HG02973 (cell line): Measurements from ENCODE around the gene FITM1.

ENCODE experiments used
- ATAC-seq: cut with Tn5 transposase; IDR thresholded peaks from one replicate; pipeline ENCODE4 v1.9.1; 2021; ENCODE audit warnings: moderate library complexity; ENCODE audit not compliant: unreplicated experiment

FITM1 gene, protein sequence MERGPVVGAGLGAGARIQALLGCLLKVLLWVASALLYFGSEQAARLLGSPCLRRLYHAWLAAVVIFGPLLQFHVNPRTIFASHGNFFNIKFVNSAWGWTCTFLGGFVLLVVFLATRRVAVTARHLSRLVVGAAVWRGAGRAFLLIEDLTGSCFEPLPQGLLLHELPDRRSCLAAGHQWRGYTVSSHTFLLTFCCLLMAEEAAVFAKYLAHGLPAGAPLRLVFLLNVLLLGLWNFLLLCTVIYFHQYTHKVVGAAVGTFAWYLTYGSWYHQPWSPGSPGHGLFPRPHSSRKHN

DNA sequence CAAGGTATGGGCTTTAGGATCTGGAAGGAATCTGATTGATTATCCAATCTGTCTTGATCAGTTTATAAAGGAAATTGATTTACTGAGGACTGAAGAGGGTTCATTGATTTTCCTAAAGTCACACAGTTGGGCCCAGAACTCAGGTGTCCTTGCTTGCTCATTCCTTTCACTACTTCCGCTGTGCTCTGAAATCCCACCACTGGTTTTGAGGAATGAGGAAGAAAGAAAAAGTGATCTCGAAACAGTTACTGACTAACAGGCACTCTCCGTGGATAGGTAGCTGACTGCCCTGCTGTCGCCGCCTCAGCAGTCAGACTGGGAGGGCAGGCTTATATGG is at the start of gene FITM1:
FITM1 (plus strand) TSS at position 280 of the 337 bp plus-strand sequence. CDS start 905 bp downstream, outside the sequence.
- no peak for ATAC-seq

DNA sequence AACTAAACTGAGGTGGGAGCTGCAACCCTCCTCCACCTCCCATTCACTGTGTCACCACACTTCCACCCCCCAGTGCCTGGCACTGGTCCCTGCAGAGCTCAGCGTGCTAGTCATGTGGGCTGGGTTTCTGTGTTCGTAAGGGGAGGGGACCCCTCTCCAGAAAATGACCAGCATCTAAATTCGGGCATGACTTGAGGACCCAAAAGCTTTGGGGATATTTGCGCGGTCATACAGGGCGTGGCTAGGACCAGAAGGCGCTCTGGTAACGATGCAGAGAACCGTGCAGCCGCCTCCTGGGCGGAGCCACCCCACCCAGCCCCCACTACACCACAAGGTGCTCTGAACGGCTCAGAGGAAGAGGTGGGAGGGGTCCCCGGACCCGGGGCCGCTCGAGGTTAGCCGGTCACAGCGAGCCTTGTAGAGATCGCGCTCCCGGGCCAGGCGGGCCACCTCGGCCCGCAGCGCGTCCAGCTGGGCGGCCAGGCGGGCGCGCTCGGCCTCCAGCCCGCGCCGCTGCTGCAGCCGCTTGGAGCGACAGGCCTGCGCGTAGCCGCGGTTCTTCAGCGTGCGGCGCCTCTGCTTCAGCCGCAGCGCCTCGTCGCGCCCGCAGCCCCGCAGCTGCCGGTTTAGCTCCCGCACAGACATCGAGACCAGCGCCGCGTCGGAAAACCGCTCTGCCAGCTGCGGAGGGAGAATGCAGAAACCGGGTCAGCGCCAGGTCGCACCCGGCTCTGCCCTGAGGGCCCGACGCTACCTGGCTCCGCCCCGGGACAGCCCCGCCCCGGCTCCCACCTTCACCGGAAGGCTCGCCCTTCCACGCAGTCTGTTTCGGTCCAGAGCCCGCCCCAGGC is 49.3 kb upstream of the FITM1 start:
- ATAC-seq, result peak; percentile 86

DNA sequence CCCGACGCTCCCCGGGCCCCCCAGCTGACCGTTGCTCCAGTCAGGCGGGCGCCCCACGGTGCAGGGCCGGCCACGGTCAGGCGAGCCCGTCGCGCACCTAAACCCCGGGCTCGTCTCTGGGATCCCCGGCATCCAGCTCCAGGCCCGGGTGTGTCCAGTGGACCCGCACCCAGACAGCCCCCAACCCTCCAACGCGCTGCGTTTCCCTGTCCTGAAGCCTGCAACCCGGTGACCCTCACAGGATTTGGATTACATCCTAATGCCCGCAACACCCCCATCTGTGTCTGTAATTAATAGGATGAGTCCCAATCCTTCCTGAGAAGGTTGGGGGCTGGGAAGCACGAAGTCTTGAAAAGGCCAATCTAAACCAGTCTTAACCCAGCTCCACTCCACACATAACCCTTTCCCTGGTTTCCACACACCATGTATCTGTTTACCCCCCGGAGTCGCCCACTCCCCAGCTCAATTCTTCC is 48.7 kb upstream of the FITM1 start:
- no peak for ATAC-seq

DNA sequence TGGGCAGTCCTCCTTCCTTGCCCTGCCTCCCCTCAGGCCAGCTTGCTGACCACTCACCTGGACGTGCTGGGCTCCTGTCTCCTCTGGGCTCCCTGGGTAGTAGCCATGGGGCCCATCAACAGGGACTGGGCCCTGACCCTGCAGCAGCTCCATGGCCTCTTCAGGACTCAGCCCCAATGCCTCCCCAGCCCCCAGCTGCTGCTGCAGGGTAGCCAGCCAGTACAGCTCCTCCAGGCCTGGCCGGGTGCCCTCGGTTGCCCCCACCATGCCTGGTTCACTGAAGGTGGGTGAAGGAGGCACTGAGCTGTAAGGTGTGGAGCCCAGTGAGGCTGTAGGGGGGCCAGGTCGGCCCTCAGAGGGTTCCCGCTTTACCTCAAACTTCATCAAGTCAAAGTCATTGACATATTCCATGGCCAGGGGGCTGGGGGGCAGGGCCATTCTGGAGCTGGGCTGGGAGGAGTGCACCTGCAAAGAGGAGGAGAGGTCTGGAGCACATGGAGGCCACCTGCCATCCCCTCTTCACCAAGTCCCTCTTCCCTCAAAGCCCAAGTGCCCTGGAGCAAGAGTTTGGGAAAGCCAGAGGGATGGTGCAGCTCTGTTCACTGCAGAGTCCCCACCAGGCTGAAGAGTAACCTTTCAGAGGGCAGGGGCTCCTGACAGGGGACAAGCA is 47.9 kb upstream of the FITM1 start:
- ATAC-seq, result no peak

DNA sequence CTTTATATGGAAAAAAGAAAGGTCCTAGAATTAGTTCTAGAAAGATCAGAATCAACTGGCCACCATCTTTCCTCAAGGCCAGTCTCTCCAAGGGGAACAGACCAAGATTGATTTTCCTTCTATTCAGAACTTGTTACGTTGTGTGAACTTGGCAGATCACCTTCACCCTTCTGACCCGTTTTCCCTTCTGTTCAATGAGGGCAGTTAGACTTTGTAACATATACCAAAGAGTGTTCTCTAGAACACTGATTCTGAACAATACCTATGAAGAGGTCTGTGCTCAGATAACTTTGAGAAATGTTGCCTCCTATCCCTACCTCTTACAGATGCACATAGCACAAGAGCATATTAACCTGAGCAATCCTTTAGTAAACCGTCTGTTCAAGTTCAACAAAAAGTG is 47.0 kb upstream of the FITM1 start:
- no peak for ATAC-seq

DNA sequence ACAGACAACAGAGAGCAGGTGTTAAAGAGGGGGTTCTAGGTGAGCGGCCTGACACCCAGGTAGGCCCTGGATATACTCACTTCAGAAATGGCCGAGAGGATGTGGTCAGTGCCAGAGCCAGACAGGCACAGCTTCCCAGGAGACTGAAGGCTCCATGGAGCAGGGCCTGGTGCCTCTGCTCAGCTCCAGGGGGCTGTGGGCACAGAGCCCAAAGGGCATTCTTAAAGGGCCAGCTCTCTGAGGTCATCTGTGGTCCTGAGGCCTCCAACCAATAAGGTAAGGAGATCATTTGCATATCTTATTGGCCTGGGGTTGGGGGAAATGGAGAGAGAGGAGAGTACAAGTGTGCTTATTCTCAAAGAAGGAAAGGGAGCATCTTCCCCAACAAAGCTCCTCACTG is 46.0 kb upstream of the FITM1 start:
- no peak for ATAC-seq

DNA sequence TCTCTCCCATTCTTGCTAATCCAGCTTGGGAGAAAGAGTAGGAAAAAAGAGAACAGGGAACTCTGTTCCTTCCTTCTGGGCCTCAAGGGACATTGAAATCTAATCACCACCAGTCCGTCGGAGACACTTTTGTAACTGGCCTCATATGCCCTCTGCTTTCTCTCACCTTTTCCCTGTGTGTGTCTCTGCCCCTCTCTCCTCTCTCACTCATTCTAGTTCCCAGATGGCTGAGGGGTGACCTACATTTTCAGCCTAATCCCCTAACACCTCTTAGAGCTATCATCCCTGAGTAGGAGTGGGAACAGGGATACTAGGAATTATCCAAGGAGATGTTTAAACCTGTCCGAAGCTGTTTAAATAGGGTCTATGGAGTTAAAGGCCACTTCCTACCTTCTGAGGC is 45.2 kb upstream of the FITM1 start:
- no peak for ATAC-seq

DNA sequence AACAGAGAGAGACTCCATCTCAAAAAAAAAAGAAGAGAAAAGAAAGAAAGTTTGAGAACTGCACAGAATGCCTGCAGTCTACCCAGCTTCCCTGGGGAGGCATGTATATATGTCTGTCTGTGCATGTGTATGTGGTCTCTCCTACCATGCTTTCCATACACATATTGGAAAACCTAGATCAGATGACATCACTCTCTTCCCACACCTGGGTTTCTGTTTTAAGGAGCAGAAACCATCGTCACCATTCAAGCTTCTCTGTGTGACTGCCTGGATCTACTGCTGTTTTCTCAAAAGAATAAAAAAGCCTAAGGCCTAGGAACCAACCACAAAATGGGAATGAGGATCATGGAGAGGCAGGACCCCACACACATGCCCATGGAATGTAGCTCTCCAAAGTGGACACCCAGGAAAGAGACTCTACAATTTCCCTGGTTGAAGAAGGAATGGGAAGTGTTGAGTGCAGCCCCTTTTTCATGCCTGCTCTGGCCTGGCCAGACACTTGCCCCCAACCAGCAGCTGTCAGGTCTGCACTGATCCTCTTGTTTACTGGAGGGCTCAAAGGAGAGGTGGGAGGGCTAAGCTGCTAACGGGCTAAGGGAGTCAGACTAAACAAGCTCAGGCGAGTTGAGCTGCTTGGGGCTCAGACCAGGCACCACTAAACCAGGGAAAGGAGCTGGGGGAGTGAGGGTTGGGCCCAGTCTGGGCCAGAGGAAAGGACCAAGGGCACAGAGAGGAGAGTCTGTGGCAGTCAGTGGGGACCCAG is 44.1 kb upstream of the FITM1 start:
- ATAC-seq, result no peak

DNA sequence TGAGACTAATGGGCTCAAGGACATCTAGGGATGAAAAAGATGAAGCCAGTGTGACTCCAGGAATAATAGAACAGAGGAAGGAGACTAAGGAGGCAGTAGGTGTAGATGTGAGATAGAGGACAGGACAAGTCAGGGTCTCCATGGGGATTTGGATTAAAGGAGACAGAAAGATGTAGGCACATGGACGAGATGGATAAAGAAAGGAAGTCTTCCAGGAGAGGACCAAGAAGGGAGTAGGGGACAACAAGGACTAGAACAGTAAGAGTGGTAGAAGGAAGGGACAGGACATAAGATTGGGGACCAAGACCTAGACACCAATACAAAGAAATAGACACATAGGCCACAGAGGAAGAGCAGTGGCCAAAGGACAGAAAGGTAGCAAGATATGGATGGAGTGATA is 43.5 kb upstream of the FITM1 start:
- ATAC-seq, result no peak

DNA sequence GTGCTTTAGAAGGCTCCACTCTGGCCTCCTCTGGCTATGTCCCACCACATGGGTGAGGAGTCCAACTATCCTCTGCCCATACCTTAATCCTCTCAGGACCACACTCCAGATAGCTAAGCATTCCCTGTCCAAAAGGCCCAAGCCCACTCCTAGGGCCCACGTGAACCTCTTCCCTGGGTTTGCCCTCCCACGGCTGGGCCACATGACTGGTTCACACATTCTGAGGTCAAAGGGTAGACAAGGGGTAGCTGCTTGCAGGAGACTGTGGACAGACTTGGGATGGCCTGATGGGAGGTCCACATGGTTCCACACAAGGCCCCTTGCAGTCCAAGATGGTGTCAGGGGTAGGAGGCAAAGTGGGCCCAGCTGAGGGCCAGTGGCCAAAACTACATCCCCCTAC is 42.4 kb upstream of the FITM1 start:
- no peak for ATAC-seq

DNA sequence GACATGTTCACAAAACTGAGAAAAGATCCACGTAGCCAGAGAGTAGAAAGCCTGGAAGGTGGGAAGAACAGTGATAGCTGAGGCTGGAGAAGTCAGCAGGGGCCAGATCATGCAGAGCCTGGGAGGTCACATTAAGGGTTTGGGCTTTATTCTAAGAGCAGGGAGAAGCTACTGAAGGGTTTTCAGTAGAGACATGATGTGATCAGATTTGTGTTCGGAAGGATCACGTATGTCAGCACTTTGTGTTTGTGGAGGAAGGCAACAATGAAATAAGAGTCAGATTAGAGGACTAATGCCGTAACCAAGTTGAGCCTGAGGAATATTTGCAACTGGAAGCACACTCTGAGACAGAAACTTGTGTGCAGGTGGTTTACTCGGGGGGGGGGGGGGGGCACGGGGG is 40.6 kb upstream of the FITM1 start:
- no peak for ATAC-seq

DNA sequence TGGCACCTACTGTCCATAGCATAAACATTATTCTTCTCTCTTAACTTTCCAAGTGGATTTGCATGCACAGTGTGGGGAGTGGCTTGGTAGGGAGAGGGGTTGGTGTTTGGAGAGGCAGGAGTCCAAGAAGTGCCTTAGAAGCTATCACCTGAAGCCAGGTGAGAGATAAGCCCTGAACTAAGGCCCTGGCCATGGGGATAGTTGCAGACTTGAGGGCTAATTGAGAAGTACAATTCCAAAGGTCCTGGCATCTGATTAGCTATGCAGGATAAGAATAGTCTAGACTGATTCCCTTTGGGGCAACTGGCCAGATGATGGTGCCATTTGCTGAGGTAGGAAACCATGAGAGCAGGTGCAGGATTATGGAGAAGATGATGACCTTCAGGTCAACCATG is 38.4 kb upstream of the FITM1 start:
- no peak for ATAC-seq

DNA sequence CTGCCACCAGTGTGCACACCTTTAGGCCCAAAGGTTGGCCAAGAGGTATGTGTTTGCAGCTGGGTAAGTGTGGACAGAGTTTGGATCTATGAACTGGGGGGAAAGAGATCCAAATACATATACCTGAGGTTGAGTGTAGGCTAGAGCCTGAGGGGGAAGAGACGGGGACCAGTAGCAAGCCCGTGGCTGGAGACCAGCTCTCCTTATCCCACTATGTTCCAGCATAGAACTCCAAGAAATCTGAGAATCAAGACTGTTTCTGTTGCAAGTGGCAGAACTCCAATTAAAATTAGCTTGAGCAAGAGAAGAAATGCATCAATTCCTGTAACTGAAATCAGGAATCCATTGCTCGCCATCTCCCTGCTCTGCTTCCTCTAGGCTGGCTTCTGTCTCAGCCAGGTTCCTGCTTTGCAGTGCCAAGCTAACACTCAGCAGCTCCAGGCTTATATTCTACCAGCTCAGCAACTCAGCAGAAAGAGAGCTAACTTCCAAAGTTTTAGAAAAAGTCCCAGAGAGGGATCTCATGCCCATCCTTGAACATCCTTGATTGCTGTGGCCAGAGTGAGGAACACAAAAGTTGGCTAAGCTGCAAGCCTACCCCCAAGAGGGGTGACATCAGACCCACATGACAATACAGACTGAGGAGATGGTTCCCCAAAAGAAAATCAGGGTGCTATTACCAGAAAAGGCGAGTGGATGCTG is 37.8 kb upstream of the FITM1 start:
- ATAC-seq, result no peak

DNA sequence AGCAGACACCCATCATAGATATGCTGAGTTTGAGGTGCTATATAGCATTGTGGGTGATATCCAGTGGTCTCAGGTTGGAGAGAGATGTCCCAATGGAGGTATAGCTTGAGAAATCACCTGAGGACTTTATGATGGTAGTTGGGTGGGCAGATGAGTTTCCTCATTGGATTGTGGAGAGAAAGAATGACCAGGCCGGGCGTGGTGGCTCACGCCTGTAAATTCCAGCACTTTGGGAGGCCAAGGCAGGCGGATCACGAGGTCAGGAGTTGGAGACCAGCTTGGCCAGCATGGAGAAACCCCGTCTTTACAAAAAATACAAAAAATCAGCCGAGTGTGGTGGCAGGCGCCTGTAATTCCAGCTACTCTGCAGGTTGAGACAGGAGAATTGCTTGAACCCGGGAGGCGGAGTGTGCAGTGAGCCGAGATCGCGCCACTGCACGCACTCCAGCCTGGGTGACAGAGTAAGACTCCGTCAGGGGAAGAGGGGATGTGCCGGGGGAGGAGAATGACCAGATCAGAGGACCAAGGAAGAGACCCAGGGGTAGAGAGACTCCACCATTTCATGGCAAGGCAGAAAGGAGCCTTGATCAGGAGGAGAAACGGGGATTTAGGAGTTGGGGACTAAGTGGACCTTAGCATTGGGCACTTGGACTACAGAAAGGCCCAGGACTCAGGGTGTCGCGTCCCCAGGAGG is 37.1 kb upstream of the FITM1 start:
- ATAC-seq, result no peak

DNA sequence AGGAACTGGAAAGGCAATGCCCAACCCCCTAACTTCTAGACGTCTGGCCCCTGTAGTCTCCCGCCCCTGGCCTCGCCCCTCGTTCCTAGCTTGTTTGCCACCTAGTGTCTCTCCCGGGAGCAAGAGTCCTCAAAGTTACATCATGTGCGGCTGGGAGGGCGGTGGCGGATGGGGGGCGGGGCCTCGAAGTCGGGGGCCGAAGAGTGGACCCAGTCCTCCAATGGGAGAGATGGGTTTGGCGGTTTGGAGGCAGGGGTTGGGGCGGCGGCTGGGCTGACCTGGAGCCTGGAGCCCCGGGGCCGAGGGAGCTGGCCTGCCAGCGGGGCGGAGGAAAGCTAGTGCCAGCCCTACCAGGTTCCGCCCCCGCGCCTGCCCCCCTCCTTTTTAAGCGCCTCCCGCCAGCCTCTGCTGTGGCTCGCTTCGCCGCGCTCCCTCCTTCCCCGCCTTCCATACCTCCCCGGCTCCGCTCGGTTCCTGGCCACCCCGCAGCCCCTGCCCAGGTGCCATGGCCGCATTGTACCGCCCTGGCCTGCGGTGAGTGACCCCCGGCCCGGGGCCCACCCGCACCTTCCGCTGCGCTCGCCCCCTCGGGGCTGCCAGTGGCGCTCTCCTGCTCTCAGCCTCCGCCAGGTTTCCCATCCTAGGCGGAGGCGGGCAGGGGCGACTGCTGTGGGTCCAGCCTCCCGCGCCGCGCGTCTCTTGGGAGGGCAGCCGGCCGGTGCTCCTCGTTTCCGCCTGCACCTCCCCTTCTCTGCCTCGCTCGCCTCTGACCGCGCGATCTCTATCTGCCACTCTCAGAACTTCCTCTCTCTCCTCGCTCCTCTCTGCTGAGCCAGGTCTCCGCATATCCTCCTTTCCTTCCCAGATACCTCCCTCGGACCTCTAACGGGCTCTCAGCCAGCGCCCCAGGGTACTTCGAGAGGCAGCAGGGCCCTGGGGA is 36.3 kb upstream of the FITM1 start, which contains the start of gene PCK2:
PCK2 (plus strand) TSS at position 411 of the 940 bp plus-strand sequence; CDS start at position 506, 95 bp downstream.
- ATAC-seq, result peak; percentile 38

DNA sequence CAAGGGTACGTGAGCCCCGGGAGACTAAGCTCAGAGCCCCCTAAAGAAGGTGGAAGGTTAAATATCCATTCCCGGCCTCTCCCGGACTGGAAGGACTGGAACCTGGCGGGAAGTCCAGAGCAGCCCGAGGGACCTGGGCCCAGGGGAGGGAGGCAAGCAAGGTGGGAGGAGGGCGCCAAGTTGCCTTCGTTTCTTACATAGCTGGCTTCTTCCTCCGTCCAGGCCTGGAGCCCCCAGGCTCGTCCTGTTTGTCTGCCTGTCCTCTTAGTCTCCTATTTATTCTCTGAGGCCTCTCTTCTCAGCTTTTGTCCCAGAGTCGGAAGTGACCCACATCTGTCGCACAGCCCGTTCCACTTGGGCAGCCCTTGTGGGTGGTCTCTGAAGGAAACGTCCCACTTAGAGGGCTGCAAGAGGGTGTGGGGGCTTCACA is 35.6 kb upstream of the FITM1 start:
- ATAC-seq, result peak; percentile 0

DNA sequence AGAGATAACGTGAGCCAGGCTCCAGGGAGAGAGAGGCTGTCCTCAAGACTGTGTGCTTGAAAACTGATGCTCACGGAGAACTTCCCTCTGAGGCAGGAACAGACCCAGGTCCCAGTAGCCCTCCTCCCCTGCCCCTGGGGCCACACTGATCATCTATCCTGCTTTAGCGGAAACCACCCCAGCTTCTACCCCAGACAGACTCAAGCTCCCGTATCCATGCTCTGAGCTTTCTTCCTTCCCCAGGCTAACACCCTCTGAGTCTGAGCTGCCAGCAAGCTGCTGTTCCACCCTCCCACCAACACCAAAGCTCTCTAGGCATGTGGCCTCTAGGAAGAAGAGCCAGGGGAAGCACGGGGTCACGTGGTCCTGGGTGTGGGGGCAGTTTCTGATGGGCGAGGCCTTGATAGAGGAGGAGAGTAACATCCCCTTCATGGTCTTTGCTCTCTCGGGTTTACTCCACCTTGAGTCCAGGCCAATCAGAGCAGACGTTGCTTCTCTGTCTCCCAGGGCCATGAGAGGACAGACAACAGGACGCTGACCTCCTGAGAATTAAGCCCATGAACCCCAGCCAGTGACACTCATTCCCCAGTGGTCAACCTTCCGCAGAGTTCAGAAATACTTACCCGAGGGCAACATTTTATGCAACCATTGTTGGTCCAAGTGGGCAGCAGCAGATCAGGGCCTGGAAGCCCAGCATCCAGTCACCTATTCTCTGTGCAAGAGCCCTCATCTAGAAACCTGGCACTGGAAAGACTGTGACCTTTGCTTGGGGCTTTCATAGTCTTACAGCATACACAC is 35.0 kb upstream of the FITM1 start:
- peak; percentile 58 for ATAC-seq
